Mesothelial cell of epicardium (in vitro differentiated cells): ENCODE results near the gene CAPN12. TPM values are rescaled to one million over a fixed set of nuclear protein-coding genes. Genes with fewer than 3 reads are reported as not detected.
A peak's percentile ranks its signal among the peaks of the same experiment; 100 is the strongest.

Source experiments
- DNase-seq, 2 experiments: peaks; one replicate each; pipeline ENCODE4 v3.0.0; 2021; ENCODE audit warnings: low spot score in 2 of 2; ENCODE audit not compliant: unreplicated experiment in 2 of 2
- H3K27ac Mint-ChIP-seq: 2 replicates; pipeline ENCODE4 v1.8.0; 2021; ENCODE audit warnings: mixed read lengths
- H3K27me3 Mint-ChIP-seq: 2 replicates; pipeline ENCODE4 v1.8.0; 2021; ENCODE audit warnings: low read depth, mixed read lengths
- H3K36me3 Mint-ChIP-seq: 2 replicates; pipeline ENCODE4 v1.8.0; 2021; ENCODE audit warnings: mixed read lengths
- H3K4me1 Mint-ChIP-seq: 2 replicates; pipeline ENCODE4 v1.8.0; 2021; ENCODE audit warnings: mixed read lengths
- H3K4me3 Mint-ChIP-seq: 2 replicates; pipeline ENCODE4 v1.8.0; 2021; ENCODE audit warnings: mild to moderate bottlenecking, moderate library complexity, mixed read lengths
- H3K9me3 Mint-ChIP-seq: 2 replicates; pipeline ENCODE4 v1.8.0; 2021; ENCODE audit warnings: mixed read lengths
- CTCF ChIP-seq: fragments of 200-600 bp; sonication (generic); IDR thresholded peaks from one replicate; pipeline ENCODE4 v1.5.0; 2021; ENCODE audit warnings: antibody characterized with exemption; ENCODE audit not compliant: unreplicated experiment
- total RNA-seq: library from RNA; stranded (reverse); gene quantifications from 3 replicates; pipeline ENCODE4 v1.2.1, GENCODE V29; 2021

The CAPN12 gene
- total RNA-seq, 1 donor from 2014 or later, result 6.7 TPM

DNA sequence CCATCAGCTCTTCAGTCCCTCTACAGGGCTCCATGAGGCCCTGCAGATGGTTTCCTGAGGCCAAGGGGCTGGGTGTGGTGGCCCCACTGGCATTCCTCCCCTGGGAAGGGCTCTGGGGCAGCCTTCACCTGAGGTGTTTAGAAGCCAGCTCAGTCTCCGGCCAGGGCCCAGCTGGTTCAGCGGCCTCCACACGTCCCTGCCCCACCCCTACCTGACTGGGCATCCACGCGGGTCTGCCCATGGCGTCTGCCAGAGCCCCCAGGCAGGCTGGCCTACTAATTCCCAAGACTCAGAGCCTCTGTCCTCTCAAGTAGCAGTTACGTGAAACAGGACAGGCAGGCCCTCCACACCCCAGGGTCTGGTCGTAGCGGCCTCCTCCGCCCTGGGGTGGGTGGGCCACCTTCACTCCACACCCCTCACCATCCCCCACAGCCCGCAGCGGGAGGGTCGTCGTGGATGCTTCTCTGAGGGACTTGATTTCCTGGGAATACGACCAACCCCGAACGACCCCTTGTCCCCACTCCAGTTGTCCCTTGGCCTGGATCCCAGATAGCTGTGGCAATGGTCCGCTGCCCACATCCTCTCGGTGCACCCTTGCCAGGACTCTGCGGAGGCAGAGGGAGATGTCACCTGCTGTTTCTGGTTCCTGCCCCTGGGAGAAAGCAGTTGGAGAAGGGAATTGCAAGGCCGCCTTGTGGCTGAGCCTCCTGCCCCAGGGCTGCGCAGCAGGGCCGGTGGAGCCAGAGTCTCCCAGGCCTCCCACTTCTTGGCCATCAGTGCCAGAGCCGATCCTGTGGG lies 24.3 kb downstream of the CAPN12 start:
- Mint-ChIP-seq H3K36me3 (peaks cover 6% of the 10 kb centered on the region), H3K9me3 (no peaks in the 10 kb centered on the region), H3K27me3 (no peaks in the 10 kb centered on the region), H3K4me3 (no peak overlapping the region), H3K27ac (peak overlapping the region; percentile 16), H3K4me1 (peaks cover 5% of the 10 kb centered on the region)
- no peak for DNase-seq
- no peak for TF ChIP-seq CTCF

DNA sequence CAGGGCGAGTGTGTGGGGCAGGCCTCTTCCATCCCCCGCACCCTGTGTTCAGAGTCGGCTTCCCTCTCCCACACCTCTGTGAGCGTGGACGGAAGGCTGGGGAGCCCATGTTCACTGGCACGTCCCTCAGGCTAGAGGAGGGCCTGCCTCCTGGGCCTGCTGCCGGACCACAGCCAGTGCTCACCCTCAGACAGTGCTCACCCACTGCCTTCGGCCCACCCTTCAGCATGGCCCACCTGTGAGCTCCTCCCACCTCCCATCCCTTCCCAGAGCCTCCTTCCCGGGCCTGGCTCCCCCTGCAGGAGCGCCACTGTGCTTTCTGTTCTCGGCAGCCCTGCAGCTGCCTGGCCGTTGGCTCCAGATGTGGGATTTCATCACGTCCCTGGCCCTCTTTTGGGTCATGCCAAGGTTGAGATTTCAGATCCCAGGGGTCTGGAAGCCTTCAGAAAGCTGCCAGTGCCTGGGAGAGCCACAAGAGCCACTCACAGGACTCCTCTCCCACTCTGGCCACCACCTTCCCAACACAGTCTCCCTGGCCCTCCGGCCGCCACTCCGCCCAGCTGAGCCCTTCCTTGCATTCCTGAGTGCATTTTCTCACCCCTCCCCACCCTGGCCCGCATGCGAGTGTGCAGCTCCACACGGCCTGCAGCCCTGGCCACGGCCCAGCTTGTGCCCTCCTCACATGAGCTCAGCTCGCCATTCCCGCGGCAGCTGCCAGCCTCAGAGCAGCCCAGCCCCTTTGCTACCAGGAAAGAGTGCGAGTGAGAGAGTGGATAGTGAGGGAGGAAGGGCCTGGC lies 25.3 kb downstream of the CAPN12 start:
- H3K9me3 Mint-ChIP-seq, result no peaks in the 10 kb centered on the region
- H3K4me1 Mint-ChIP-seq, result peaks cover 5% of the 10 kb centered on the region
- no peak overlapping the region for H3K4me3 Mint-ChIP-seq
- peak overlapping the region; percentile 67 for H3K27ac Mint-ChIP-seq
- no peaks in the 10 kb centered on the region for H3K27me3 Mint-ChIP-seq
- DNase-seq, result no peak
- no peak for TF ChIP-seq CTCF
- peaks cover 3% of the 10 kb centered on the region for H3K36me3 Mint-ChIP-seq

DNA sequence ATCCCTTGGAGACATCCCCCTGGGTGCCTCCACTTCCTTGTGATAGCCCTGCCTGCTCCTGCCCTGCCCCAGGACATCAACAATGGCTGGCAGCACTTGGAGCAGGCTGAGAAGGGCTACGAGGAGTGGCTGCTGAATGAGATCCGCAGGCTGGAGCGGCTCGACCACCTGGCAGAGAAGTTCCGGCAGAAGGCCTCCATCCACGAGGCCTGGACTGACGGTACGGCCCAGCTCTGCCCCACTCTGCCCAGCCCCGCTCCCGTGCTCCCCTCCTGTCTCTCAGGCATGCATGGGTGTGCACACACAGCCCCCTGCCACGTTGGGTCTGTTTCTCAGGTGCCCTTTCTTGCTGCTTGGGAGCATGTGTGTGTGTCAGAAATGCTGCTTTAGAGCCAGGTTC lies 26.4 kb downstream of the CAPN12 start:
- H3K27ac Mint-ChIP-seq, result no peak overlapping the region
- no peak overlapping the region for H3K4me3 Mint-ChIP-seq
- H3K27me3 Mint-ChIP-seq, result no peaks in the 10 kb centered on the region
- no peak for TF ChIP-seq CTCF
- H3K4me1 Mint-ChIP-seq, result peaks cover 5% of the 10 kb centered on the region
- H3K9me3 Mint-ChIP-seq, result no peaks in the 10 kb centered on the region
- peaks cover 3% of the 10 kb centered on the region for H3K36me3 Mint-ChIP-seq
- no peak for DNase-seq

DNA sequence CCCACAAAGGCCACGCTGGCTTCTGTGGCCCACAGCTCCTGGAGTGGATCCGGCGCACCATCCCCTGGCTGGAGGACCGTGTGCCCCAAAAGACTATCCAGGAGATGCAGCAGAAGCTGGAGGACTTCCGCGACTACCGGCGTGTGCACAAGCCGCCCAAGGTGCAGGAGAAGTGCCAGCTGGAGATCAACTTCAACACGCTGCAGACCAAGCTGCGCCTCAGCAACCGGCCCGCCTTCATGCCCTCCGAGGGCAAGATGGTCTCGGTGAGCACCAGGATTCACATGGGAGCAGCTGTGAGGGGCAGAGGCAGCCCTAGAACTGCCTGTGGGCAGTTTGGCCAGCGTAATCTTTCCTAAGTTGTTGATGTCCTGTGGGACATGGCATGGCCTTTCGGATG lies 27.2 kb downstream of the CAPN12 start:
- no peak for TF ChIP-seq CTCF
- H3K27ac Mint-ChIP-seq, result no peak overlapping the region
- no peaks in the 10 kb centered on the region for H3K27me3 Mint-ChIP-seq
- H3K36me3 Mint-ChIP-seq, result peaks cover 3% of the 10 kb centered on the region
- no peak for DNase-seq
- H3K4me3 Mint-ChIP-seq, result no peak overlapping the region
- no peaks in the 10 kb centered on the region for H3K9me3 Mint-ChIP-seq
- peaks cover 5% of the 10 kb centered on the region for H3K4me1 Mint-ChIP-seq

DNA sequence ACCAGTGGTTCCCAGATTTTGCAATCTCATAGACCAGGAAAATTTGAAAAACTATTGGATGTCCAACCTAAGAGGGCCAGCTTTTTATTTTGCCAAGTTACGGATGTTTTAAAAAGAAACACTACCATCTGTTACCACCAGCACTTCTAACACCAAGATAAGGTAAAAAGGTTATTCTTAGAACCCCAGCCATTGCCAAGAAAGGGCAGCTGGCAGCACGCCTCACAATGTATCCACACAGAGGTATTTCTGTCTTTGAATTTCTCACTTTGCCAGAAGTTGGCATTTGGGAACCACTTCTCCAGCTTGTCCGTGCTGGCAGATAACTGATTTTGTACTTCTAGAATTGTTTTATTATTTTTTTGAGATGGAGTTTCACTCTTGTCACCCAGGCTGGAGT lies 28.7 kb downstream of the CAPN12 start:
- Mint-ChIP-seq H3K9me3 (no peaks in the 10 kb centered on the region), H3K27me3 (no peaks in the 10 kb centered on the region), H3K4me3 (no peak overlapping the region), H3K27ac (no peak overlapping the region), H3K4me1 (peaks cover 5% of the 10 kb centered on the region), H3K36me3 (peaks cover 6% of the 10 kb centered on the region)
- TF ChIP-seq CTCF, result no peak
- DNase-seq, result no peak
